Measurements from ENCODE around the gene PLOD3. TPM values are rescaled to one million over a fixed set of nuclear protein-coding genes. Genes with fewer than 3 reads are reported as not detected.

Gene PLOD3
- total RNA-seq, 1 experiment from 2014 or later = 48.3 TPM

DNA sequence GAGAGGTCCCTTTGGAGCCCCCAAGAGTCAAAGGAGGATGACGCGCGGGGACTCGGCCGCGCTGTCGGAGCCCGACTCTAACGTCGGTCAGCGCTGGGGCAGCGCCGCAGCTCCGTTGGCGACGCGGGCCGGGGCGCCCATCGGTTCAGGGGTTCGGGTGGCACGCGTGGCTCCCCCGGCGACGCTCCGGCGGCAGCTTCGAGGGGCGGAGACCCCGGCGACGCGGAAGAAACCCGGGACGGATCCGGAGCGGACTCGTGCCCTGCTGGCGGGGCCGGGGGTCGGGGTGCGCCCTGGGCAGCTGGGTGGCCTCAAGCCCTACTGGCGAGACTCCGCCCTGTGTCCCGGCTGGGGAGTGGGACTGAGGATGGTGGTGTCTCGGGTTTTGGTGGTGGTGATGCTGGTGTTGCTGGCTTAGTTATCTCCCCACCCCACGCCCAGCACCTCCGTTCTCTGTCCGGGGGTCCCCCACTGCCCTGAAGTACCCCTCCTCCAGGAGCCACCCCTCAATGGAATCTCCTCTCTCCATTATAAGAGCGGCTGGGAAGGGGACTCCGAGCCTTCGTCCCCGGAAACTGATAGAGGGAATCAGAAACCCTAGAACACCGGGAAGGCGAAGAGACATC, 37.1 kb downstream of the PLOD3 start, which contains the start of gene NAT16 (continued):
- TF ChIP-seq ZNF281 (CRISPR knock-in tag; IDR thresholded peaks at IDR 0.05) (no peak), GRHL2 (CRISPR knock-in tag; IDR thresholded peaks at IDR 0.05; ENCODE audit: insufficient replicate concordance, severe bottlenecking) (no peak), ZNF138 (CRISPR knock-in tag; conservative IDR thresholded peaks at IDR 0.05) (no peak), CREM (CRISPR knock-in tag; IDR thresholded peaks at IDR 0.05) (no peak), ZNF121 (CRISPR knock-in tag; IDR thresholded peaks at IDR 0.05) (0 out of 2 replicates have a peak, but pooled peaks have one; percentile 32), NR3C1 (CRISPR knock-in tag; conservative IDR thresholded peaks at IDR 0.05; ENCODE audit: low read depth) (no peak), NR1H2 (CRISPR knock-in tag; IDR thresholded peaks at IDR 0.05) (no peak), HMGA2 (CRISPR knock-in tag; IDR thresholded peaks at IDR 0.05) (no peak), SMAD3 (CRISPR knock-in tag; IDR thresholded peaks at IDR 0.05; ENCODE audit: borderline replicate concordance) (0 out of 2 replicates have a peak, but pooled peaks have one; percentile 35), AR (CRISPR knock-in tag; IDR thresholded peaks at IDR 0.05) (no peak), CBFB (CRISPR knock-in tag; IDR thresholded peaks at IDR 0.05; ENCODE audit: low read depth) (no peak), SMAD4 (CRISPR knock-in tag; IDR thresholded peaks at IDR 0.05) (no peak), TP53 (CRISPR knock-in tag; IDR thresholded peaks at IDR 0.05) (no peak), MAX (CRISPR knock-in tag; IDR thresholded peaks at IDR 0.05) (peak; percentile 86), RELA (CRISPR knock-in tag; IDR thresholded peaks at IDR 0.05; ENCODE audit: borderline replicate concordance) (no peak)
- TF ChIP-seq, protein P1, sequence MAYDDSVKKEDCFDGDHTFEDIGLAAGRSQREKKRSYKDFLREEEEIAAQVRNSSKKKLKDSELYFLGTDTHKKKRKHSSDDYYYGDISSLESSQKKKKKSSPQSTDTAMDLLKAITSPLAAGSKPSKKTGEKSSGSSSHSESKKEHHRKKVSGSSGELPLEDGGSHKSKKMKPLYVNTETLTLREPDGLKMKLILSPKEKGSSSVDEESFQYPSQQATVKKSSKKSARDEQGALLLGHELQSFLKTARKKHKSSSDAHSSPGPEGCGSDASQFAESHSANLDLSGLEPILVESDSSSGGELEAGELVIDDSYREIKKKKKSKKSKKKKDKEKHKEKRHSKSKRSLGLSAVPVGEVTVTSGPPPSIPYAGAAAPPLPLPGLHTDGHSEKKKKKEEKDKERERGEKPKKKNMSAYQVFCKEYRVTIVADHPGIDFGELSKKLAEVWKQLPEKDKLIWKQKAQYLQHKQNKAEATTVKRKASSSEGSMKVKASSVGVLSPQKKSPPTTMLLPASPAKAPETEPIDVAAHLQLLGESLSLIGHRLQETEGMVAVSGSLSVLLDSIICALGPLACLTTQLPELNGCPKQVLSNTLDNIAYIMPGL (CRISPR knock-in tag; IDR thresholded peaks at IDR 0.05) = no peak
- TF ChIP-seq, protein P2, sequence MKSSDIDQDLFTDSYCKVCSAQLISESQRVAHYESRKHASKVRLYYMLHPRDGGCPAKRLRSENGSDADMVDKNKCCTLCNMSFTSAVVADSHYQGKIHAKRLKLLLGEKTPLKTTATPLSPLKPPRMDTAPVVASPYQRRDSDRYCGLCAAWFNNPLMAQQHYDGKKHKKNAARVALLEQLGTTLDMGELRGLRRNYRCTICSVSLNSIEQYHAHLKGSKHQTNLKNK (CRISPR knock-in tag; IDR thresholded peaks at IDR 0.05) = no peak
- TF ChIP-seq, protein P3, sequence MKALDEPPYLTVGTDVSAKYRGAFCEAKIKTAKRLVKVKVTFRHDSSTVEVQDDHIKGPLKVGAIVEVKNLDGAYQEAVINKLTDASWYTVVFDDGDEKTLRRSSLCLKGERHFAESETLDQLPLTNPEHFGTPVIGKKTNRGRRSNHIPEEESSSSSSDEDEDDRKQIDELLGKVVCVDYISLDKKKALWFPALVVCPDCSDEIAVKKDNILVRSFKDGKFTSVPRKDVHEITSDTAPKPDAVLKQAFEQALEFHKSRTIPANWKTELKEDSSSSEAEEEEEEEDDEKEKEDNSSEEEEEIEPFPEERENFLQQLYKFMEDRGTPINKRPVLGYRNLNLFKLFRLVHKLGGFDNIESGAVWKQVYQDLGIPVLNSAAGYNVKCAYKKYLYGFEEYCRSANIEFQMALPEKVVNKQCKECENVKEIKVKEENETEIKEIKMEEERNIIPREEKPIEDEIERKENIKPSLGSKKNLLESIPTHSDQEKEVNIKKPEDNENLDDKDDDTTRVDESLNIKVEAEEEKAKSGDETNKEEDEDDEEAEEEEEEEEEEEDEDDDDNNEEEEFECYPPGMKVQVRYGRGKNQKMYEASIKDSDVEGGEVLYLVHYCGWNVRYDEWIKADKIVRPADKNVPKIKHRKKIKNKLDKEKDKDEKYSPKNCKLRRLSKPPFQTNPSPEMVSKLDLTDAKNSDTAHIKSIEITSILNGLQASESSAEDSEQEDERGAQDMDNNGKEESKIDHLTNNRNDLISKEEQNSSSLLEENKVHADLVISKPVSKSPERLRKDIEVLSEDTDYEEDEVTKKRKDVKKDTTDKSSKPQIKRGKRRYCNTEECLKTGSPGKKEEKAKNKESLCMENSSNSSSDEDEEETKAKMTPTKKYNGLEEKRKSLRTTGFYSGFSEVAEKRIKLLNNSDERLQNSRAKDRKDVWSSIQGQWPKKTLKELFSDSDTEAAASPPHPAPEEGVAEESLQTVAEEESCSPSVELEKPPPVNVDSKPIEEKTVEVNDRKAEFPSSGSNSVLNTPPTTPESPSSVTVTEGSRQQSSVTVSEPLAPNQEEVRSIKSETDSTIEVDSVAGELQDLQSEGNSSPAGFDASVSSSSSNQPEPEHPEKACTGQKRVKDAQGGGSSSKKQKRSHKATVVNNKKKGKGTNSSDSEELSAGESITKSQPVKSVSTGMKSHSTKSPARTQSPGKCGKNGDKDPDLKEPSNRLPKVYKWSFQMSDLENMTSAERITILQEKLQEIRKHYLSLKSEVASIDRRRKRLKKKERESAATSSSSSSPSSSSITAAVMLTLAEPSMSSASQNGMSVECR (CRISPR knock-in tag; IDR thresholded peaks at IDR 0.05; ENCODE audit: borderline replicate concordance) = no peak
- TF ChIP-seq, protein P4, sequence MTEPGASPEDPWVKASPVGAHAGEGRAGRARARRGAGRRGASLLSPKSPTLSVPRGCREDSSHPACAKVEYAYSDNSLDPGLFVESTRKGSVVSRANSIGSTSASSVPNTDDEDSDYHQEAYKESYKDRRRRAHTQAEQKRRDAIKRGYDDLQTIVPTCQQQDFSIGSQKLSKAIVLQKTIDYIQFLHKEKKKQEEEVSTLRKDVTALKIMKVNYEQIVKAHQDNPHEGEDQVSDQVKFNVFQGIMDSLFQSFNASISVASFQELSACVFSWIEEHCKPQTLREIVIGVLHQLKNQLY (CRISPR knock-in tag; IDR thresholded peaks at IDR 0.05) = no peak
- TF ChIP-seq, protein P5, sequence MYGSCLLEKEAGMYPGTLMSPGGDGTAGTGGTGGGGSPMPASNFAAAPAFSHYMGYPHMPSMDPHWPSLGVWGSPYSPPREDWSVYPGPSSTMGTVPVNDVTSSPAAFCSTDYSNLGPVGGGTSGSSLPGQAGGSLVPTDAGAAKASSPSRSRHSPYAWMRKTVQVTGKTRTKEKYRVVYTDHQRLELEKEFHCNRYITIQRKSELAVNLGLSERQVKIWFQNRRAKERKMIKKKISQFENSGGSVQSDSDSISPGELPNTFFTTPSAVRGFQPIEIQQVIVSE (CRISPR knock-in tag; IDR thresholded peaks at IDR 0.05; ENCODE audit: borderline replicate concordance) = no peak

Measured in WTC11 (cell line).